ENCODE results near the gene SAFB2.

SAFB2 gene

GRCh38 chr19:5591476-5591875 is 31.1 kb downstream of the SAFB2 start:
- Histone ChIP-seq H3K4me3 (ENCODE audit: low read depth, low read length, poor library complexity, severe bottlenecking) (no peak overlapping the region), H3K9me2 (ENCODE audit: low read depth, low read length) (no peaks in the 10 kb centered on the region), H3K79me2 (ENCODE audit: insufficient read depth, low read length) (no peaks in the 10 kb centered on the region), H4K20me1 (ENCODE audit: insufficient read depth, low read length) (no peaks in the 10 kb centered on the region), H2AFZ (ENCODE audit: low read length) (no peak overlapping the region), H3K27ac (ENCODE audit: low read depth, low read length, poor library complexity, severe bottlenecking) (no peak overlapping the region), H3F3A (ENCODE audit: insufficient read depth, low read length) (no peaks in the 10 kb centered on the region), H3K4me1 (ENCODE audit: insufficient read depth, low read length, severe bottlenecking) (no peaks in the 10 kb centered on the region), H3K9ac (ENCODE audit: low read length) (no peak overlapping the region), H3K27me3 (ENCODE audit: insufficient read depth, low read length) (no peaks in the 10 kb centered on the region), H3K4me2 (ENCODE audit: low read length) (no peak overlapping the region), H3K36me3 (ENCODE audit: insufficient read depth, low read length) (peaks cover 98% of the 10 kb centered on the region), H3K9me3 (ENCODE audit: low read length) (no peaks in the 10 kb centered on the region)
- TF ChIP-seq, protein P1, sequence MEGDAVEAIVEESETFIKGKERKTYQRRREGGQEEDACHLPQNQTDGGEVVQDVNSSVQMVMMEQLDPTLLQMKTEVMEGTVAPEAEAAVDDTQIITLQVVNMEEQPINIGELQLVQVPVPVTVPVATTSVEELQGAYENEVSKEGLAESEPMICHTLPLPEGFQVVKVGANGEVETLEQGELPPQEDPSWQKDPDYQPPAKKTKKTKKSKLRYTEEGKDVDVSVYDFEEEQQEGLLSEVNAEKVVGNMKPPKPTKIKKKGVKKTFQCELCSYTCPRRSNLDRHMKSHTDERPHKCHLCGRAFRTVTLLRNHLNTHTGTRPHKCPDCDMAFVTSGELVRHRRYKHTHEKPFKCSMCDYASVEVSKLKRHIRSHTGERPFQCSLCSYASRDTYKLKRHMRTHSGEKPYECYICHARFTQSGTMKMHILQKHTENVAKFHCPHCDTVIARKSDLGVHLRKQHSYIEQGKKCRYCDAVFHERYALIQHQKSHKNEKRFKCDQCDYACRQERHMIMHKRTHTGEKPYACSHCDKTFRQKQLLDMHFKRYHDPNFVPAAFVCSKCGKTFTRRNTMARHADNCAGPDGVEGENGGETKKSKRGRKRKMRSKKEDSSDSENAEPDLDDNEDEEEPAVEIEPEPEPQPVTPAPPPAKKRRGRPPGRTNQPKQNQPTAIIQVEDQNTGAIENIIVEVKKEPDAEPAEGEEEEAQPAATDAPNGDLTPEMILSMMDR (IDR thresholded peaks at IDR 0.05; ENCODE audit: low read length) = no peak
- TF ChIP-seq EZH2 (IDR thresholded peaks at IDR 0.05; ENCODE audit: borderline replicate concordance, low read length) = no peak

DNA sequence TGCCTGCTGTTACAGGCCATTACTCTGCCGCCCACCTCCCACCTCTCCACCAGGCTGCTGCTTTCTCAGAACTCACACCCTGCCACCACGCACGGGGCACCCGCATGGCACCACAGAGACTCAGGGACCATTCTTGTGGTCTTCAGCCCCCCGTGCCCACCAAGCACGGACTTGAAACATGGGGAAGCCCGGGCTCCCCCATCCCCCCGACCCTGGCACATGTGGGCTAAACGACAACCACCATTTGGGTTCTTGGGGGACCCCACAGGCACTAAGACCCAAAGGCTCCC is 31.8 kb downstream of the SAFB2 start:
- no peak overlapping the region for H2AFZ ChIP-seq (ENCODE audit: low read length)
- H3K36me3 ChIP-seq (ENCODE audit: insufficient read depth, low read length) = peaks cover 97% of the 10 kb centered on the region
- H4K20me1 ChIP-seq (ENCODE audit: insufficient read depth, low read length) = no peaks in the 10 kb centered on the region
- no peak overlapping the region for H3K4me3 ChIP-seq (ENCODE audit: low read depth, low read length, poor library complexity, severe bottlenecking)
- H3K27me3 ChIP-seq (ENCODE audit: insufficient read depth, low read length) = no peaks in the 10 kb centered on the region
- no peaks in the 10 kb centered on the region for H3K4me1 ChIP-seq (ENCODE audit: insufficient read depth, low read length, severe bottlenecking)
- no peak overlapping the region for H3K4me2 ChIP-seq (ENCODE audit: low read length)
- H3K79me2 ChIP-seq (ENCODE audit: insufficient read depth, low read length) = no peaks in the 10 kb centered on the region
- H3K9me2 ChIP-seq (ENCODE audit: low read depth, low read length) = no peaks in the 10 kb centered on the region
- no peak overlapping the region for H3K27ac ChIP-seq (ENCODE audit: low read depth, low read length, poor library complexity, severe bottlenecking)
- no peak for TF ChIP-seq EZH2 (IDR thresholded peaks at IDR 0.05; ENCODE audit: borderline replicate concordance, low read length)
- TF ChIP-seq, protein P1 (IDR thresholded peaks at IDR 0.05; ENCODE audit: low read length) = no peak
- H3F3A ChIP-seq (ENCODE audit: insufficient read depth, low read length) = no peaks in the 10 kb centered on the region
- no peaks in the 10 kb centered on the region for H3K9me3 ChIP-seq (ENCODE audit: low read length)
- H3K9ac ChIP-seq (ENCODE audit: low read length) = no peak overlapping the region

DNA sequence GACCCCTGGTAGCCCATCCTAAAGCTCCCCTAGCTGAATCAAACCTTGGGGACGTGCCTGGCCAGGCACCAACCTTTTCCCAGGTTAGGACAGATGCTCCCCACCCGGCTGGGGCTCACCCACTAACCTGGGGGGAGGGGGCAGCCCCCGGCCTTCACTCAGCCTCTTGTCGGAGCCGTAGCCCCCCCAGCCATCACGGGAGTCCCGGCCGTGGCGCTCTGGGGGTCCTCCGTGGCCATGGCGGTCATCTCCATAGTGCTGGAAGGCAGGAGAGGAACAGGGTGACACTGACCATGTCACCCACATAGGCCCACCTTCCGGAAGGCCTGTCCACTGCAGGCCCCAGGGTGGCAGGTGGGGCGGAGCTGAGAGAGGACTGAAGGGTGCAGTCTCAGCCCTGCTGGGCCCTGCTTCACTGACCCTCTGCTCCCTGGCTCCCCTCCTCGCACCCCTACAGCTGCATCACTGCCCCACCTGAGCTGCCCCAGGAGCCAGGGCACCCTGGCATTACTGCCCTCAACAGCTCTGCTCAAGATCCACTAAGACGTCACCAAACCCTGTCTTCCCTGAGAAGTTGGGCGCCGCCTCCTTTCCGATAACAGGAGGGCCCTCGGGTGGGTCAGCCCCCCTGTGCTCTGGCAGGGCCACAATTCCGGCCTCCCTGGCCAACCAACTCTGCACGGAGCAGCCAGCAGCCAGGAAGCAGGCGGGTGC is 32.3 kb downstream of the SAFB2 start:
- TF ChIP-seq, protein P1 (IDR thresholded peaks at IDR 0.05; ENCODE audit: low read length) = no peak
- TF ChIP-seq EZH2 (IDR thresholded peaks at IDR 0.05; ENCODE audit: borderline replicate concordance, low read length) = no peak
- H3K27ac ChIP-seq (ENCODE audit: low read depth, low read length, poor library complexity, severe bottlenecking) = no peak overlapping the region
- H3K9ac ChIP-seq (ENCODE audit: low read length) = no peak overlapping the region
- no peaks in the 10 kb centered on the region for H3K9me3 ChIP-seq (ENCODE audit: low read length)
- no peaks in the 10 kb centered on the region for H4K20me1 ChIP-seq (ENCODE audit: insufficient read depth, low read length)
- H3F3A ChIP-seq (ENCODE audit: insufficient read depth, low read length) = no peaks in the 10 kb centered on the region
- no peaks in the 10 kb centered on the region for H3K79me2 ChIP-seq (ENCODE audit: insufficient read depth, low read length)
- no peaks in the 10 kb centered on the region for H3K4me1 ChIP-seq (ENCODE audit: insufficient read depth, low read length, severe bottlenecking)
- H3K36me3 ChIP-seq (ENCODE audit: insufficient read depth, low read length) = peaks cover 93% of the 10 kb centered on the region
- H3K4me2 ChIP-seq (ENCODE audit: low read length) = no peak overlapping the region
- no peak overlapping the region for H2AFZ ChIP-seq (ENCODE audit: low read length)
- H3K27me3 ChIP-seq (ENCODE audit: insufficient read depth, low read length) = no peaks in the 10 kb centered on the region
- H3K4me3 ChIP-seq (ENCODE audit: low read depth, low read length, poor library complexity, severe bottlenecking) = no peak overlapping the region
- H3K9me2 ChIP-seq (ENCODE audit: low read depth, low read length) = no peaks in the 10 kb centered on the region
